GM18511 (cell line): Measurements from ENCODE around the gene APBB2.

ENCODE experiments used
- ATAC-seq: cut with Tn5 transposase; IDR thresholded peaks from one replicate; pipeline ENCODE4 v1.9.1; 2021; ENCODE audit warnings: mild to moderate bottlenecking, moderate library complexity; ENCODE audit not compliant: unreplicated experiment

APBB2 gene

GRCh38 chr4:41142376-41143310 is 71.7 kb downstream of the APBB2 start:
- ATAC-seq: no peak

- ATAC-seq: no peak
These were observed 72.4 kb downstream of the APBB2 start for GRCh38 chr4:41141900-41142299.

- no peak for ATAC-seq
These were observed 73.9 kb downstream of the APBB2 start for GRCh38 chr4:41140410-41140809.

- no peak for ATAC-seq
These were observed 76.5 kb downstream of the APBB2 start for GRCh38 chr4:41137879-41138278.

GRCh38 chr4:41136456-41136855 is 77.9 kb downstream of the APBB2 start:
- no peak for ATAC-seq

- ATAC-seq: no peak
These were observed 78.5 kb downstream of the APBB2 start for GRCh38 chr4:41135801-41136200.

- ATAC-seq: no peak
These were observed 79.8 kb downstream of the APBB2 start for GRCh38 chr4:41134581-41134980.

- ATAC-seq: no peak
These were observed 80.8 kb downstream of the APBB2 start for GRCh38 chr4:41133454-41134018.

GRCh38 chr4:41132055-41132683 is 82.2 kb downstream of the APBB2 start:
- ATAC-seq: no peak

- no peak for ATAC-seq
These were observed 84.4 kb downstream of the APBB2 start for GRCh38 chr4:41129936-41130440.

GRCh38 chr4:41129128-41129754 is 85.1 kb downstream of the APBB2 start:
- ATAC-seq: no peak

GRCh38 chr4:41125558-41126311 is 88.6 kb downstream of the APBB2 start:
- ATAC-seq: no peak

GRCh38 chr4:41124916-41125548 is 89.3 kb downstream of the APBB2 start:
- ATAC-seq: no peak

- no peak for ATAC-seq
These were observed 91.6 kb downstream of the APBB2 start for GRCh38 chr4:41122775-41123174.

GRCh38 chr4:41122309-41122708 is 92.0 kb downstream of the APBB2 start:
- ATAC-seq: no peak

GRCh38 chr4:41121906-41122305 is 92.4 kb downstream of the APBB2 start:
- no peak for ATAC-seq

GRCh38 chr4:41120297-41121217 is 93.8 kb downstream of the APBB2 start:
- no peak for ATAC-seq

- no peak for ATAC-seq
These were observed 94.5 kb downstream of the APBB2 start for GRCh38 chr4:41119867-41120295.

- no peak for ATAC-seq
These were observed 102.6 kb downstream of the APBB2 start for GRCh38 chr4:41111791-41112190.
